Measurements from ENCODE around the gene HNRNPU. TPM values are rescaled to one million over a fixed set of nuclear protein-coding genes. Genes with fewer than 3 reads are reported as not detected.
A peak's percentile ranks its signal among the peaks of the same experiment; 100 is the strongest.

The HNRNPU gene
- total and polyA plus RNA-seq, 2 of the 13 experiments (the other 11 are each of a cell fraction or from before 2014, with no cell fraction given) = 101 to 508 TPM

- TF ChIP-seq ARID5B (CRISPR knock-in tag; IDR thresholded peaks at IDR 0.05) = peak; percentile 80
- peak; percentile 96 for TF ChIP-seq RBFOX2 (IDR thresholded peaks at IDR 0.05; ENCODE audit: low read depth, low read length)
- no peak for TF ChIP-seq HOXA7 (CRISPR knock-in tag; IDR thresholded peaks at IDR 0.05)
- TF ChIP-seq KDM3A (CRISPR knock-in tag; IDR thresholded peaks at IDR 0.05; ENCODE audit: low read depth) = 0 out of 2 replicates have a peak, but pooled peaks have one; percentile 58
- no peak for TF ChIP-seq STAT5B (CRISPR knock-in tag; IDR thresholded peaks at IDR 0.05)
- TF ChIP-seq ZNF607 (CRISPR knock-in tag; IDR thresholded peaks at IDR 0.05; ENCODE audit: borderline replicate concordance) = no peak
- peak; percentile 8; the same call in 1 of the 2 replicates for TF ChIP-seq NFYC (CRISPR knock-in tag; IDR thresholded peaks at IDR 0.05)
- peak; percentile 95 for TF ChIP-seq DRAP1 (CRISPR knock-in tag; IDR thresholded peaks at IDR 0.05)
- TF ChIP-seq MIXL1 (CRISPR knock-in tag; IDR thresholded peaks at IDR 0.05) = peak; percentile 82
- TF ChIP-seq PCBP2 (optimal IDR thresholded peaks at IDR 0.05; ENCODE audit: low read depth, low read length, poor library complexity, severe bottlenecking) = no peak
- TF ChIP-seq CHD2 (IDR thresholded peaks at IDR 0.05; ENCODE audit: low read depth, low read length) = 0 out of 2 replicates have a peak, but pooled peaks have one; percentile 6
- no peak; the same call in 1 of the 2 replicates for TF ChIP-seq FOXM1 (CRISPR knock-in tag; IDR thresholded peaks at IDR 0.05)
- TF ChIP-seq DR1 (CRISPR knock-in tag; IDR thresholded peaks at IDR 0.05) = peak; percentile 32; the same call in 1 of the 2 replicates
- TF ChIP-seq ATF7 (IDR thresholded peaks at IDR 0.05) = no peak
- TF ChIP-seq ATF7 (CRISPR knock-in tag; IDR thresholded peaks at IDR 0.05) = no peak
- TF ChIP-seq ZNF430 (CRISPR knock-in tag; IDR thresholded peaks at IDR 0.05) = peak; percentile 77; the same call in 1 of the 2 replicates
- TF ChIP-seq DMAP1 (CRISPR knock-in tag; IDR thresholded peaks at IDR 0.05) = peak; percentile 93
- peak; percentile 30; the same call in 1 of the 2 replicates for TF ChIP-seq IKZF5 (CRISPR knock-in tag; IDR thresholded peaks at IDR 0.05)
- no peak for TF ChIP-seq ZNF3 (CRISPR knock-in tag; IDR thresholded peaks at IDR 0.05)
- TF ChIP-seq MAFK (conservative IDR thresholded peaks at IDR 0.05 in 1 of 2, IDR thresholded peaks at IDR 0.05 in 1 of 2; ENCODE audit: low read length in 2 of 2) = peak; percentile 12 to 41; a peak in 1 of 4 replicates
- no peak for TF ChIP-seq MZF1 (CRISPR knock-in tag; IDR thresholded peaks at IDR 0.05; ENCODE audit: borderline replicate concordance)
- TF ChIP-seq SIX1 (CRISPR knock-in tag; IDR thresholded peaks at IDR 0.05; ENCODE audit: borderline replicate concordance) = no peak
- TF ChIP-seq SUZ12 (IDR thresholded peaks at IDR 0.05; ENCODE audit: low read depth, low read length) = no peak
- TF ChIP-seq ONECUT2 (CRISPR knock-in tag; IDR thresholded peaks at IDR 0.05) = peak; percentile 56
- peak; percentile 79 for TF ChIP-seq HNF4A (CRISPR knock-in tag; IDR thresholded peaks at IDR 0.05)
- no peak for TF ChIP-seq SMC3 (IDR thresholded peaks at IDR 0.05; ENCODE audit: low read length)
Observed at GRCh38 chr1:244834543-244835275, 29.6 kb downstream of the HNRNPU start (continued).

Measured in HepG2 (cell line).